ENCODE data around the gene SLC35E2B. TPM values are rescaled to one million over a fixed set of nuclear protein-coding genes. Genes with fewer than 3 reads are reported as not detected.
"Not testable (repeated sequence)": the region's sequence is repeated elsewhere in the genome, so short reads cannot be mapped to it uniquely, and the experiment has no call there.

SLC35E2B gene
- total and polyA plus RNA-seq, 3 donors from 2014 or later = 25.9 to 50.0 (median 48.8) TPM

DNA sequence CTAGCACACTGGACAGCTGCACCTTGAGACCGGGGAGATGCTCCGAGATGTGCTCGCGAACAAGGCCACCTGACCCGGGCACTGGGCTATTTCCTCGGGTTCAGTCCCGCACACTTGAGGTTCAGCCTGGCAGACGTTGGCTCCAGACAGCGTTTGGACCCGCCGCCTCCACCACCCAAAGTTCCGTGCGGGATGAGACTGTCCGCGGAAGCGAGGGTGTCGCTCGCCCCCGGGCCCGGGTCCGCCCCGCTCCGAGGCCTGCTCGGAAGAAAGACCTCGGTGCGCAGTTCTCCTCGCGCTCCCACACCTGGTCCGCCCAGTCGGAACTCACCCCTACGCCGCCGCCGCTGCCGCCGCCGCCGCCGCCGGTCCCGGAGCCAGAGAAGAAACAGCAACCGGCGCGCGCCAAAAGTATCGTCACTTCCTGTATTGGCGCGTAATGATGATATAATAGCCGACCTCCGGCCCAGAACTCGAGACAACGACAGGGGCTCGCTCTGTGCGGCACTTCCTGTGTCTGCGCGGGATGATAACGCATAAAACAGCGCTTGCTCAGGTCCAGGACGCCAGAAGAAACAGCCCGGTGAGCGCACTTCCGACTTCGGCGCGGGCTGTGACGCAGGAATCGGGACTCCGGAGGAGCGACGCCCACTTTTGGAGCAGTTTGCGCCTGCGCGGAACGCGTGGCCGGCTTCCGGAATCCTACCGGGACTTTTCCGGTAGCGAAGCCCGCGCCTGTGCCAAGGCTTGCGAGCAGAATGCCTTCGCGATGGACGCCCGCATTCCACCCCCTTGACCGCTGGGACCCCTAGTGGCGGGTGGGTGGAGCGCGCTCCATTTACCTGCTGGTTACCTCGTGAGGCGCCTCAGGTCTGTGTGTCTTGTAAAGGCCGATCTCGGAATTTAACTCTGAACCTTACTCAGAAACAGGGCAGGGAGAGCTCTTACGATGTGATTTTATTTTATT lies 33.7 kb downstream of the SLC35E2B start, which contains the start of gene CDK11B:
Gene CDK11B (minus strand): TSS at position 422 of the 967 bp plus-strand sequence. CDS start 1,519 bp downstream, outside the sequence.
- intact Hi-C loops (cut with DNase I; ENCODE audit: low total_unique reads); H3K36me3 ChIP-seq (ENCODE audit: low read depth, missing control alignments); H3K4me1 ChIP-seq; H3K27me3 ChIP-seq; H3K9me3 ChIP-seq: not testable (repeated sequence)
- Histone ChIP-seq H3K4me3 (peak within 1 kb of the TSS; percentile 68 to 80), H3K27ac (peak within 1 kb of the TSS; percentile 94 to 97)
- peak; percentile 92 for DNase-seq
- TF ChIP-seq, protein P1, sequence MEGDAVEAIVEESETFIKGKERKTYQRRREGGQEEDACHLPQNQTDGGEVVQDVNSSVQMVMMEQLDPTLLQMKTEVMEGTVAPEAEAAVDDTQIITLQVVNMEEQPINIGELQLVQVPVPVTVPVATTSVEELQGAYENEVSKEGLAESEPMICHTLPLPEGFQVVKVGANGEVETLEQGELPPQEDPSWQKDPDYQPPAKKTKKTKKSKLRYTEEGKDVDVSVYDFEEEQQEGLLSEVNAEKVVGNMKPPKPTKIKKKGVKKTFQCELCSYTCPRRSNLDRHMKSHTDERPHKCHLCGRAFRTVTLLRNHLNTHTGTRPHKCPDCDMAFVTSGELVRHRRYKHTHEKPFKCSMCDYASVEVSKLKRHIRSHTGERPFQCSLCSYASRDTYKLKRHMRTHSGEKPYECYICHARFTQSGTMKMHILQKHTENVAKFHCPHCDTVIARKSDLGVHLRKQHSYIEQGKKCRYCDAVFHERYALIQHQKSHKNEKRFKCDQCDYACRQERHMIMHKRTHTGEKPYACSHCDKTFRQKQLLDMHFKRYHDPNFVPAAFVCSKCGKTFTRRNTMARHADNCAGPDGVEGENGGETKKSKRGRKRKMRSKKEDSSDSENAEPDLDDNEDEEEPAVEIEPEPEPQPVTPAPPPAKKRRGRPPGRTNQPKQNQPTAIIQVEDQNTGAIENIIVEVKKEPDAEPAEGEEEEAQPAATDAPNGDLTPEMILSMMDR (IDR thresholded peaks at IDR 0.05) = peak in 2 of 3 experiments; percentile 35 to 39
- WGBS, 2 donors = 0% methylated on average over 70 of the region's 96 CpGs; no CpG with 5 or more reads in 1 of the 2 donors

DNA sequence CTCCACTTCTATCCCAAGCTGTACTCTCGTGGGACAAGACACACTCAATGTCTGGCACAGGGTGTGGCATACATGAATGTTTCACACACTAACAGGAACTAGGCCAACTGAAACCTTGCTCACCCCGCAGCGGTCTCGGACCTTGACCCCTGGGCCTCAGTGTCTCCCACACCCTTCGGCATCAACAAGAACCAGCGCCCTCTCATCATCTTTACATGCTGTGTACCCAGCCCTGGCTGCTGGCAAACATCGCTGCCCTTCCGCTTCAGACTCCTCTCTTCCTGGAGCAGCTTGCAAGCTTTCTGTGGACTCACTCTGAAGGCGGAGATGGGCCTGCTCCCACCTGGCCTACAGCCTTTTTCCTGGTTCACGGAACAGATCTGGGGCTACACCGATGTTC lies 44.3 kb downstream of the SLC35E2B start:
- H3K9me3 ChIP-seq; intact Hi-C loops (cut with DNase I; ENCODE audit: low total_unique reads); H3K27me3 ChIP-seq; DNase-seq; H3K4me3 ChIP-seq; H3K4me1 ChIP-seq; H3K36me3 ChIP-seq (ENCODE audit: low read depth, missing control alignments); H3K27ac ChIP-seq: not testable (repeated sequence)
- 92% methylated on average over 11 of the region's 11 CpGs for WGBS, 2 donors

DNA sequence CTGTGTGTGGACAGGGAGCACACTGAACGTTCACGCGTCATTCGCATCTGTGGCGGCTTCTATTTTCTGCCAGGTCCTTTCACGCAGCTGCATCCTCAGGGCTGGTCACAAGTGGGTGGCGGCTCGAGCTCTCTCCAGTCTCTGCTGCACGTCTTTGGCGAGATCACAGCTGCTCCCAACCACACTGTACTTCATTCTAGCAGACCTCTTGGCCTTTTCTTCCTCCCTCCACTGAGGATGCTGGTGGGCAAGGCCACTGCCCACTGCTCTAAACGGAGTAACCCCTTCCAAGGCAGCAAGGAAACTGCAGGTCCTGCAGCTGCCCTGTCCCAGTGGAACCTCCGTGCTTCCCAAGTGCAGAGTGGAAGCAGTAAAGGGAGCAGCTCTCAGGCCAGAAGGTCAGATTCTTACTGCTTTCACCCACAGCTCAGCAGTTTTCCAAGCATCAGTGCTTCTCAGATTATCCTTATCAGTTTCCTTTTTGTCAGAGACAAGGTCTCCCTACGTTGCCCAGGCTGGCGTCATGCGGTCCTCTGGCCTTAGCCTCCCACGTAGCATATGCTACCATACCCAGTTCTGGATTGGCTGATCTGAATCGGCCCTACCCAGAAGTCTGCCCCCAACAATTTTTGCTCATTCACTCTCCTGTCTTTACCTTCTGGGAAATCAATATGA lies 44.9 kb downstream of the SLC35E2B start:
- H3K27ac ChIP-seq; H3K9me3 ChIP-seq; H3K4me1 ChIP-seq; H3K36me3 ChIP-seq (ENCODE audit: low read depth, missing control alignments); intact Hi-C loops (cut with DNase I; ENCODE audit: low total_unique reads); H3K4me3 ChIP-seq; H3K27me3 ChIP-seq: not testable (repeated sequence)
- WGBS, 2 donors = 82 to 87% methylated on average over 17 of the region's 17 CpGs
- peak; percentile 63 for DNase-seq

- H3K27me3 ChIP-seq; H3K9me3 ChIP-seq; intact Hi-C loops (cut with DNase I; ENCODE audit: low total_unique reads); H3K36me3 ChIP-seq (ENCODE audit: low read depth, missing control alignments); H3K4me1 ChIP-seq; H3K27ac ChIP-seq; DNase-seq; H3K4me3 ChIP-seq: not testable (repeated sequence)
- WGBS, 2 donors = 80 to 82% methylated on average over 4 to 5 of the region's 5 CpGs
Measured at GRCh38 chr1:1646326-1646725, 46.3 kb downstream of the SLC35E2B start.

- H3K27ac ChIP-seq; intact Hi-C loops (cut with DNase I; ENCODE audit: low total_unique reads); DNase-seq; H3K9me3 ChIP-seq; H3K4me1 ChIP-seq; H3K4me3 ChIP-seq; H3K27me3 ChIP-seq; H3K36me3 ChIP-seq (ENCODE audit: low read depth, missing control alignments): not testable (repeated sequence)
- 93 to 95% methylated on average over 13 to 21 of the region's 38 CpGs for WGBS, 2 donors
Measured at GRCh38 chr1:1640711-1641461, 51.7 kb downstream of the SLC35E2B start.

GRCh38 chr1:1640081-1640480 lies 52.5 kb downstream of the SLC35E2B start:
- H3K9me3 ChIP-seq; H3K27me3 ChIP-seq; H3K4me3 ChIP-seq; intact Hi-C loops (cut with DNase I; ENCODE audit: low total_unique reads); H3K4me1 ChIP-seq; H3K36me3 ChIP-seq (ENCODE audit: low read depth, missing control alignments); DNase-seq; H3K27ac ChIP-seq: not testable (repeated sequence)
- 94% methylated on average over 8 of the region's 25 CpGs; no CpG with 5 or more reads in 1 of the 2 donors for WGBS, 2 donors

DNA sequence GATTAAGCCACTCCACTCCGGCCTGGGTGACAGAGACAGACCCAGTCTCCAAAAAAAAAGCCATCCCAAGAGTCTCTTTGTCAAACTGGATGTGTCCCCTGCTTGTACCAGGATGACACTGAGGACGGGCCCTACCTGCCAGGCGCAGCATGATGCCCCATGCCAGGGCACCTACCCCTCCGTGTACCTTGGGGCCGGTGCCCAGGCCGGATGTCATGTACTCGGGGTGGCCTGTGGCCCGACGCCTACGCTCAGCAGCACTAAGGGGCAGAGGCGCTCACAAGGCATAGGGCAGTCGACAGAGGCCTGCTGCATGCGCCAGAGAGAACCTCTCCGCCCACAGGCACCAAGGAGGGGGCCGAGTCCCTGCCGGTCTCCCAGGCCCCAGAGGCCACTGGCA lies 53.2 kb downstream of the SLC35E2B start:
- H3K4me3 ChIP-seq; H3K9me3 ChIP-seq; DNase-seq; H3K4me1 ChIP-seq; intact Hi-C loops (cut with DNase I; ENCODE audit: low total_unique reads); H3K36me3 ChIP-seq (ENCODE audit: low read depth, missing control alignments); H3K27ac ChIP-seq; H3K27me3 ChIP-seq: not testable (repeated sequence)
- WGBS, 2 donors = 93 to 94% methylated on average over 10 to 16 of the region's 16 CpGs

GRCh38 chr1:1638528-1638927 lies 54.1 kb downstream of the SLC35E2B start:
- DNase-seq; H3K9me3 ChIP-seq; H3K27me3 ChIP-seq; H3K4me1 ChIP-seq; H3K4me3 ChIP-seq; intact Hi-C loops (cut with DNase I; ENCODE audit: low total_unique reads); H3K36me3 ChIP-seq (ENCODE audit: low read depth, missing control alignments); H3K27ac ChIP-seq: not testable (repeated sequence)
- 88 to 93% methylated on average over 1 to 11 of the region's 13 CpGs for WGBS, 2 donors

DNA sequence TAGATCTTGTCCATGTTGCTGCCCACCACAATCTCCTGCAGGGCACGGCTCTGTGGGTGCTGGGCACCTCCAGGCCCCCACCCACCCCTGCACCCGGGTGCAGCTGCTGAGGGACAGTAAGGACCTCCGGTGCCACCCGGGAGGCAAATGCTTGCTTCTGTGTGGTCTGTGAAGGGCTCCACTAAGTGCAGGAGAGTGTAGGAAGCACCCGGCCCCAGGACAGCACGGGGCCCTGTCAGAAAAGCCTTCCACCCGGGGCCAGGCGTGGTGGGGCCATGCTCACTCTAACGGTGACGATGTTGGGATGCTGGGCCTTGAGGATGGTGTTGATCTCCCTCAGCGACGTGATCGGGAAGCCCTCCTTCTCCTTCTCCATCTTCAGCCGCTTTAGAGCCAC lies 55.1 kb downstream of the SLC35E2B start:
- intact Hi-C loops (cut with DNase I; ENCODE audit: low total_unique reads); H3K36me3 ChIP-seq (ENCODE audit: low read depth, missing control alignments); H3K4me3 ChIP-seq; H3K4me1 ChIP-seq; H3K27me3 ChIP-seq; H3K9me3 ChIP-seq; H3K27ac ChIP-seq; DNase-seq: not testable (repeated sequence)
- 85 to 89% methylated on average over 7 to 12 of the region's 14 CpGs for WGBS, 2 donors

DNA sequence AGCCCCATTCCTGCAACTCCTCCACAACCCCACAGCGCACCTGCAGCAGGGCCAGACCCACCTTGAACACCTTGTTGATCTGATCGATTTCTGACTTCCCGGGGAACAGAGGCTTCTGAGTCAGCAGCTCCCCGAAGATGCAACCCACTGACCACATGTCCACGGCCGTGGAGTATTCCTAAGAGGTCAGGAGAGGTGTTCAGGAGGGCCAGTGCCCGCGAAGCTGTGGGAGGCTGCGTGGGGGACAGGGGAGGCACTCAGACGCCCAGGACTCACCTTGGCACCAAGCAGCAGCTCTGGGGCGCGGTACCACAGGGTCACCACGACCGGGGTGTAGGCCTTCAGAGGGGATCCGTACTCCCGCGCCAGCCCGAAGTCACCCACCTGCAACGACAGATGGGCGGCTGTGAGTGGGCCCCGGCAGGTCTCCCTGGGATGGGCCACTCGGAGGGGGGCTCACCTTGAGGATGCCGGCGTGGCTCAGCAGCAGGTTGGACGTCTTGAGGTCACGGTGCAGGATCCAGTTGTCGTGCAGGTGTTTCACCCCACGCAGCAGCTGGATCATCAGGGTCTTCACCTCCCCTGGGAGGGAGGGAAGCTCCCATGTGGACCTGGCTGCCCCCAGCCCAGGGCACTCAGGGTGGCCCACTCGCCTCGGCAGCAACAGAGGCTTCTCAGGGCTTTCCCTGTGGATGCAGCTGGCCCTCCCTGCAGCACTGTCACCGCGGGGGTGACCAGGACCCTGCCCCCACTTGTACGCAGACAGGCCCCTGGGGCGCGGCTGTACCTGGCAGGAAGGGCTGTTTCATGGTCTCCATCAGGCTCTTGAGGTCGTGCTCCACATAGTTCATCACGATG lies 55.7 kb downstream of the SLC35E2B start:
- WGBS, 2 donors = 83 to 90% methylated on average over 8 to 36 of the region's 37 CpGs
- intact Hi-C loops (cut with DNase I; ENCODE audit: low total_unique reads); H3K27me3 ChIP-seq; H3K4me1 ChIP-seq; H3K27ac ChIP-seq; H3K36me3 ChIP-seq (ENCODE audit: low read depth, missing control alignments); DNase-seq; H3K9me3 ChIP-seq; H3K4me3 ChIP-seq: not testable (repeated sequence)

Data from testis (tissue), 3 donors.